ENCODE data around the gene MAP3K15.
A peak's percentile ranks its signal among the peaks of the same experiment; 100 is the strongest.

The MAP3K15 gene

GRCh38 chrX:19545651-19546050 lies 30.3 kb upstream of the MAP3K15 start:
- no peak for TF ChIP-seq CTCF (IDR thresholded peaks at IDR 0.05)
- DNase-seq (ENCODE audit: low spot score): no peak
- Histone ChIP-seq H3K27ac (no peak overlapping the region), H3K4me3 (no peak overlapping the region)

- peak; percentile 55 for TF ChIP-seq CTCF (IDR thresholded peaks at IDR 0.05)
- no peak overlapping the region for H3K4me3 ChIP-seq
- no peak overlapping the region for H3K27ac ChIP-seq
- no peak for DNase-seq (ENCODE audit: low spot score)
Observed at GRCh38 chrX:19544693-19545305, 29.5 kb upstream of the MAP3K15 start.

GRCh38 chrX:19543951-19544381 lies 28.7 kb upstream of the MAP3K15 start:
- DNase-seq (ENCODE audit: low spot score): no peak
- no peak overlapping the region for H3K27ac ChIP-seq

GRCh38 chrX:19543020-19543715 lies 27.9 kb upstream of the MAP3K15 start:
- Histone ChIP-seq H3K4me3 (no peak overlapping the region), H3K27ac (no peak overlapping the region)
- DNase-seq (ENCODE audit: low spot score): no peak
- no peak for TF ChIP-seq CTCF (IDR thresholded peaks at IDR 0.05)

More at GRCh38 chrX:19543951-19544381, 28.7 kb upstream of the MAP3K15 start:
- TF ChIP-seq CTCF (IDR thresholded peaks at IDR 0.05): no peak
- no peak overlapping the region for H3K4me3 ChIP-seq

GRCh38 chrX:19541931-19542330 lies 26.6 kb upstream of the MAP3K15 start:
- DNase-seq (ENCODE audit: low spot score): no peak

GRCh38 chrX:19541196-19541595 lies 25.9 kb upstream of the MAP3K15 start:
- TF ChIP-seq CTCF (IDR thresholded peaks at IDR 0.05): no peak
- no peak for DNase-seq (ENCODE audit: low spot score)
- H3K27ac ChIP-seq: no peak overlapping the region
- H3K4me3 ChIP-seq: no peak overlapping the region

More at GRCh38 chrX:19541931-19542330, 26.6 kb upstream of the MAP3K15 start:
- no peak for TF ChIP-seq CTCF (IDR thresholded peaks at IDR 0.05)
- Histone ChIP-seq H3K27ac (no peak overlapping the region), H3K4me3 (no peak overlapping the region)

- H3K27ac ChIP-seq: no peak overlapping the region
- H3K4me3 ChIP-seq: no peak overlapping the region
- DNase-seq (ENCODE audit: low spot score): no peak
- TF ChIP-seq CTCF (IDR thresholded peaks at IDR 0.05): no peak
Observed at GRCh38 chrX:19540076-19540475, 24.8 kb upstream of the MAP3K15 start.

Data from coronary artery (tissue), 2 donors.